Mammary epithelial cell (primary cell): ENCODE data around the gene TCF4.

Experiments
- CTCF ChIP-seq, 2 donors: IDR thresholded peaks in 1 of 2; conservative IDR thresholded peaks in 1 of 2; 2 replicates each; pipeline ENCODE4 v1.5.1; 2011 to 2012; ENCODE audit warnings: inconsistent platforms in 2 of 2, low read length in 2 of 2, mild to moderate bottlenecking in 2 of 2, control low read depth in 1 of 2, low read depth in 1 of 2; ENCODE audit not compliant: insufficient read depth in 1 of 2; ENCODE audit errors: extremely low read depth in 1 of 2
- EZH2 ChIP-seq: IDR thresholded peaks from 2 replicates; pipeline ENCODE4 v1.6.1; 2012; ENCODE audit warnings: low read length, inconsistent platforms, borderline replicate concordance

- TF ChIP-seq CTCF (conservative IDR thresholded peaks at IDR 0.05 in 1 of 2, IDR thresholded peaks at IDR 0.05 in 1 of 2; ENCODE audit: extremely low read depth in 1 of 2, insufficient read depth in 1 of 2, low read depth in 1 of 2, low read length in 2 of 2) (peak; percentile 73 to 91), EZH2 (no peak)
These were observed 353.5 kb downstream of the TCF4 start for GRCh38 chr18:55234366-55235093.
